GM19023 (cell line): ENCODE data around the gene PTAFR.
"Not testable (repeated sequence)": the region's sequence is repeated elsewhere in the genome, so short reads cannot be mapped to it uniquely, and the experiment has no call there.

Experiments used
- ATAC-seq: cut with Tn5 transposase; IDR thresholded peaks from one replicate; pipeline ENCODE4 v1.9.1; 2021; ENCODE audit warnings: mild to moderate bottlenecking, moderate library complexity; ENCODE audit not compliant: unreplicated experiment

Gene PTAFR

GRCh38 chr1:28147264-28148094 lies 29.0 kb downstream of the PTAFR start:
- ATAC-seq: peak; percentile 16

DNA sequence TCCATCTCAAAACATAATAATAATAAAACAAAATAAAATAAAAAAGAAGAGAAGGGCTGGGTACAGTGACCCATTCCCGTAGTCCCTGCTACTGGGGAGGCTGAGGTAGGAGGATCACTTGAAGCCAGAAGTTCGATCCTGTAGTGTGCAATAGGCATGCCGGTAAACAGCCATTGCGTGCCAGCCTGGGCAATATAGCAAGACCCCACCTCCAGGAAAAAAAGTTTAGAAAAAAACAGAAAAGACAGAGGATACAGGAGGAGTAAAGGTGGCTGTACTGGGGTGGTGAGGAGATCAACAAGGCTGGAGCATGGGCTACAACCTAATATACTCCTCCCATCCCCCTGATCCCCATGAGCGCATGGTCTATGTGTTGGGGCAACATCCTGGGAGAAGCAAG lies 30.8 kb downstream of the PTAFR start:
- ATAC-seq: no peak

DNA sequence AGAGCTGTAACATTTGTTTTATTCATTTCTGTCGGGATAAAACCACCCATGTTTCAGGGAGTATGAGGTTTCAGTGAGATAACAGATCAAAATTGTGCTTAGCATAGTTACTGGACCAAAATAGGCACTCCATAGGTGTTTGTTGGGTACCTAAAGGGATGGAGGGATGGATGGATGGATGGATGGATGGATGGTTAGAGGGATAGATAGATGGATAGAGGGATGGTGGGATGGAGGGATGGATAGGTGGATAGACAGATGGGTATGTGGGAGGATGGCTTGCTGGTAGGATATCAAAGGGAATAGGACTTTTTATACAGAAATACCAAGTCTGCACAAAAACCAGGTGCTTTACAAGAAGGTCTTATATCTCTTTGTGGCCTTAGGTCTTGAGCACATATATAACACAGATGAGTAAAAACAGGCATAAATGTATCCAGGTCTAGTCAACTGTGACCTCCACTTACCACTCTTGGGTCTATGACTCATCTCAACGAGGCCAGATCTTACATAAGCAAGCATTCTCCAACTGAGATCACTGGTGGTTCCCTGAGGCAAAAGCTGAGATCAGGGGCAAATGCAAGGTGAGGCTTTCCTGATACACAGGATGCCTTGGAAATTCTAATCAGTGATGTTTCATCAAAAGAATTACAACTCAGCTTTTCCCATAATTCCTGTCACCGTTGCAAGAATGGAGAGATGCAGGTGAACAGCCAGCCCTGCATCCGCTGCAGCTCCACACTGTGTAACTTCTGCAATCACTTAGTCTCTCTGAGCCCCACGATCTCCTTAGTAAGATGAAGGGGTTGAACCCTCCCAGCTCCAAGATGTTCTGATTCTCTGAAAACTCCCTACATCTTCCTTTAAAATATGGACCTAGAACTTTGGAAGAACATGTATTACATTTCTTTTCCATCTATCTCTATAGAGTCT lies 32.0 kb downstream of the PTAFR start:
- peak; percentile 70 for ATAC-seq

DNA sequence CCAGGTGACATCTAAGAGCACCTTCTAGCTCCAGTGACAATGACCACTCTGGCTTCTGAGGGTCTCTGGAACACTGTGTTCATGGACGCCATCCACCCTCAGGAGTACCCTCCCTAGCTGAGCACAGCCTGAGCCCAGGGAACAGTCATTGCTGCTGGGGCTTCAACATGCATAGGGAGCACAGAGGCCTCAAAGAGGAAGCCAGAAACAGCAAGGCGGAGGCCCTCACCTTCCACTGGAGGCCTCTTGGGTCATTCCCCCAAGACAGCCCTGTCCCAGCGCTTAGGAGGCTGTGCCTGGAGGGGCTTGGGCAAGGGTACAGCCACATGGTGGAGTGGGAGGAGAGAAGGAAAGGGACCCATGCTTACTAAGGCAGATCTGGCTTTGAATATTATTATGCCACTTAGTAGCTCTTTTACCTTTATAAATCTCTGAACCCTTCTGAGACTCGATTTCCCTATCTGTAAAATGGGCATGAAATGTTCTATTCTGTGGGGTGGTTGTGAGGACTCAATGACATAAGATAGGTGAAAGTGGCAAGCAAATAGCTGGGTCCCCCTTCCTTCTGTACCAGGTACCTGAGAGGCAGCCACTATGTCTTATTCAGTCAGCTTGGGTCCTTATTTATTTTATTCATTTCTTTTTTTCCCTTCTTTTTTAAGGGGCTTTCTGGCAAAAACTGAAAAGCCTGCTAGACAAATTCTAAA lies 32.8 kb downstream of the PTAFR start:
- no peak for ATAC-seq

- ATAC-seq: no peak
These were observed 34.8 kb downstream of the PTAFR start for GRCh38 chr1:28141685-28142084.

DNA sequence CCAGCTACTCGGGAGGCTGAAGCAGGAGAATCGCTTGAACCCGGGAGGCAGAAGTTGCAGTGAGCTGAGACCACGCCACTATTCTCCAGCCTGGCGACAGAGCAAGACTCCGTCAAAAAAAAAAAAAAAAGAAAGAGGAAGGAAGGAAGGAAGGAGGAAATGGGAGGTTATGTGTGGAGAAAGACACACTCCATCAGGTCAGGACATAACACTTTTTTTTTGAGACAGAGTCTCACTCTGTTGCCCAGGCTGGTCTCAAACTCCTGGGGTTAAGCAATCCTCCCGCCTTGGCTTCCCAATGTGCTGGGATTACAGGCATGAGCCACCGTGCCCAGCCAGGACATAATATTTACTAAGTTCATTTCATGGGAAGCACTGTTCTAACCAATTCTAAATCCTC lies 36.6 kb downstream of the PTAFR start:
- not testable (repeated sequence) for ATAC-seq

GRCh38 chr1:28139025-28139712 lies 37.3 kb downstream of the PTAFR start:
- no peak for ATAC-seq

DNA sequence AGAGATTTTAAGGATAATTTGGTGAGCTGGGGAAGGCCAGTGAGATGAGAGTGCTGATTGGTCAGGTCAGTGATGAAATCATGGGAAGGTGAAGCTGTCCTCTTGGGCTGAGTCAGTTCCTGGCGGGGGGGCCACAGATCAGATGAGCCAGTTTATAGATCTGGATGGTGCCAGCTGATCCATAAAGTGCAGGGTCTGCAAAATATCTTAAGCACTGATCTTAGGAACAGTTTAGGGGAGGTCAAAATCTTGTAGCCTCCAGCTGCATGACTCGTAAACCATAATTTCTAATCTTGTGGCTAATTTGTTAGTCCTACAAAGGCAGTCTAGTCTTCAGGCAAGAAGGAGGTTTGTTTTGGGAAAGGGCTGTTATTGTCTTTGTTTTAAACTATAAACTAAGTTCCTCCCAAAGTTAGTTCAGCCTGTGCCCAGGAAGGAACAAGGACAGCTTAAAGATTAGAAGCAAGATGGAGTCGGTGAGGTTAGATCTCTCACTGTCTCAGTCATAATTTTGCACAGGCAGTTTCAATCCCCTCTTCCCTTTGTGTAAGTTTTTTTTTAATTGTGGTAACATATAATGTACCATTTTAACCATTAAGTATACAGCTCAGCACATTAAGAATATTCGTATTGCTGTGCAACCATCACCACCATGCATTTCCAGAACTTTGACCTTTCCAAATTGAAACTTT lies 39.4 kb downstream of the PTAFR start:
- ATAC-seq: no peak

GRCh38 chr1:28136169-28136921 lies 40.1 kb downstream of the PTAFR start:
- no peak for ATAC-seq

DNA sequence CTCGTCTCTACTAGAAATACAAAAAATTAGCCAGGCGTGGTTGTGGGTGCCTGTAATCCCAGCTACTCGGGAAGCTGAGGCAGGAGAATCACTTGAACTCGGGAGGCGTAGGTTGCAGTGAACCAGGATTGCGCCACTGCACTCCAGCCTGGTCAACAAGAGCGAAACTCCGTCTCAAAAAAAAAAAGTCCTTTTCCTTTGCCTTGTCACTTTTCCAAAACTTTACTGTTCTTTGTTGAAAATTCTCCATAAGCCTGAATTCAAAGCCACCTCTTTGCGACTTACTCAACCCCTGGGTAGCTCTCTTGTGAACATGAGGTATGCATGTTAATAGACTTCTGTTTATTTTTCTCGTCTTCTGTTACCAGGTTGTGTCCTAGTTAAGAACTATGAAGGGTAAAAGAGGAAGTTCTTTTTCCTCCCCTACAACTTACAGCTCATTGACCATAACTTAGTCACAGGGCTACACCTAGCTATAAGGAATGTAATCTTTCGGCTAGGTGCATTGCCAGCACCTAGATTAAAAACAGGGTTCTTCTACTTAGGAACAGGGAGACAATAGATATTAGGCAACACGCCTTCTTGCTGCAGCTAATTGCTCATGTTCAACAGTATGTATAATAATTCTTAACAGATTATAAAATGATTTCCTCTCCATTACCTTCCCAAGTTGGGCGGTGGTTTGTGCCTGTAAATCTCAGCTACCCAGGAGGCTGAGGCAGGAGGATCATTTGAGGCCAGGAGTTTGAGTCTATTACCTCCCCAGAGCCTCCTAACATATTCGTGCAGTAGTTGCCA lies 40.9 kb downstream of the PTAFR start:
- ATAC-seq: no peak

- ATAC-seq: no peak
These were observed 41.8 kb downstream of the PTAFR start for GRCh38 chr1:28134651-28135207.

- no peak for ATAC-seq
These were observed 44.0 kb downstream of the PTAFR start for GRCh38 chr1:28132171-28133167.

DNA sequence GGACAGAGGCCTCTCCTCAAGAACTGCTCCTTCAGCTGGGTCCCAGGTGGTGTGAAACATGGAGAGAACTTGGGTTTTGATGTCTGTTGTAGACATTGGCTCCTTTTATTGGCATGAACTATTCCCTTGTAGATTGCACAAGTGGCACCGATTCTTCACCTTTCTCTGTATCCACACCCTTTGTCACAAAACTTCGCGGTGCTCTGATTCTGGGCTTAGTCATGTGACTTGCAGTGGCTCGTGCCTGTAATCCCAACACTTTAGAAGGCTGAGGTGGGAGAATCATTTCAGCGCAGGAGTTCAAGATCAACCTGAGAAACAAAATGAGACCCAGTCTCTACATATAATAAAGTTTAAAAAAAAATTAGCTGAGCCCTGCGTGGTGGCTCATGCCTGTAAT lies 45.6 kb downstream of the PTAFR start:
- ATAC-seq: no peak

DNA sequence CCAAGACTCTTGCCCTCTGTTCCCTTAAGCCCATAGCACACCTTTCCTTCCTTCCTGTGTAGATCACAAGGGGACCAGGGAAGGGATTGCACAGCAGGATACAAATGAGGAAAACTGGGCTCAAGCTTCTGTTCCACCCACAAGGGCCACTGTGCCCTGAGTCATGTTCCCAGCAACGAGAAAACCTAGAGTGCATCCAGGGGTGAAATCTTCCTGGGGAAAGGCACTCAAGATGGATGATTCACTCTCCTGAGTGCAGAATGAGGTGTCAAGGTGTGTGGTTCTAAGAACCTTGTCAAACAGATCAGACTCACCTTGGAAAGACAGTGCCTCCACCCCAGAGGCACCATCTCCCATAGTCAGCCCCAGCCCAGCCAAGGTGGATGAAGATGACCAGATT lies 47.3 kb downstream of the PTAFR start:
- ATAC-seq: no peak

GRCh38 chr1:28127617-28128257 lies 48.8 kb downstream of the PTAFR start:
- no peak for ATAC-seq

GRCh38 chr1:28126783-28127490 lies 49.6 kb downstream of the PTAFR start:
- no peak for ATAC-seq
